ENCODE results near the gene TRPV4. TPM values are rescaled to one million over a fixed set of nuclear protein-coding genes. Genes with fewer than 3 reads are reported as not detected.

TRPV4 gene
- total and polyA plus RNA-seq, 10 of the 15 experiments (the other 5 are each of a cell fraction or from before 2014, with no cell fraction given) = not detected

DNA sequence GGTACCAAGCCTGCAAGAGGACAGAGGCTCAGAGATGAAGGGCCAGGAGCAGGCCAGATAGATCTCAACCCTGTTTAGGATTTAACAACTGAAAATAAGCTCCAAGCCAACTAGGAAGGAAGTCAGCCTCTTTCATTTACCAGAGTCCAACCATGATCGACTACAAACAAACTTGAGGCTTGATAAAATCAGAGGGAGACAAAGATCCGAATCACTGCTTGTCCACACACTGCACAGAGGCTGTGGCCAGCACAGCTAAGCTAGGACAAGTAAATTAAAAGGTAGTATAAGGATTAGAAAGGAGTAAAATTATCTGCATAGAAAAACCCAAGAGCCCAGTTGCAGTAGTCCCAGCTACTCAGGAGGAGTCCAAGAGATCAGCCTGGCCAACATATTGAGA is 79.2 kb downstream of the TRPV4 start:
- no peak overlapping the region for H3K4me3 ChIP-seq
- H3K27me3 ChIP-seq (replicated peaks in 1 of 2; ENCODE audit: control insufficient read depth in 2 of 2, insufficient read depth in 2 of 2, low read length in 1 of 2) = no peaks in the 10 kb centered on the region
- no peak overlapping the region for H3K9ac ChIP-seq (ENCODE audit: control insufficient read depth, insufficient read depth, low read length)
- H4K20me1 ChIP-seq (ENCODE audit: control insufficient read depth, insufficient read depth) = no peaks in the 10 kb centered on the region
- ATAC-seq = no peak
- POLR2A ChIA-PET = no interaction called here
- no peaks in the 10 kb centered on the region for H3K36me3 ChIP-seq (ENCODE audit: control insufficient read depth in 2 of 2, insufficient read depth in 2 of 2, low read length in 1 of 2)
- in situ Hi-C loops (cut with MboI) = no loop called here
- WGBS (ENCODE audit: insufficient coverage, insufficient replicate concordance, low lambda C conversion rate, missing lambda C conversion rate) = 0% methylated on average over 2 of the region's 2 CpGs
- DNase-seq (ENCODE audit: low read depth, low spot score) = no peak
- H3K9me3 ChIP-seq (replicated peaks; ENCODE audit: control insufficient read depth, insufficient read depth, low read length) = no peaks in the 10 kb centered on the region; the same call in 2 of the 3 replicates
- intact Hi-C loops (cut with micrococcal nuclease; ENCODE audit: unreplicated experiment) = no loop called here
- RAD21 ChIA-PET (ENCODE audit: unreplicated experiment) = interaction anchor here (0.7 kb wide), 1 partner anchor 34 kb away, joined by 3 read pairs; no protein-coding TSS in a partner anchor
- CTCF ChIA-PET = interaction anchor here (1.9 kb wide), 1 partner anchor 156 kb away, joined by 6 read pairs; no protein-coding TSS in a partner anchor
- no peak overlapping the region for H2AFZ ChIP-seq (ENCODE audit: control insufficient read depth, low read depth, low read length)
- no TSS peak for BruUV-seq (replicated peaks)
- no peaks in the 10 kb centered on the region for H3K79me2 ChIP-seq (ENCODE audit: control insufficient read depth, insufficient read depth, low read length)
- TF ChIP-seq RB1 (IDR thresholded peaks at IDR 0.05; ENCODE audit: borderline replicate concordance) = no peak
- TF ChIP-seq SIN3A (IDR thresholded peaks at IDR 0.05; ENCODE audit: low read depth, low read length) = no peak
- TF ChIP-seq HDGF (IDR thresholded peaks at IDR 0.05) = no peak
- TF ChIP-seq EED (IDR thresholded peaks at IDR 0.05; ENCODE audit: low read depth) = no peak
- TF ChIP-seq TAF1 (IDR thresholded peaks at IDR 0.05; ENCODE audit: borderline replicate concordance, low read depth, low read length) = no peak
- no peak for TF ChIP-seq IRF4 (IDR thresholded peaks at IDR 0.05; ENCODE audit: low read depth, low read length)
- TF ChIP-seq CREM (IDR thresholded peaks at IDR 0.05; ENCODE audit: low read depth) = no peak
- TF ChIP-seq POLR2AphosphoS2 (IDR thresholded peaks at IDR 0.05; ENCODE audit: low read depth, low read length) = no peak
- TF ChIP-seq, protein P1, sequence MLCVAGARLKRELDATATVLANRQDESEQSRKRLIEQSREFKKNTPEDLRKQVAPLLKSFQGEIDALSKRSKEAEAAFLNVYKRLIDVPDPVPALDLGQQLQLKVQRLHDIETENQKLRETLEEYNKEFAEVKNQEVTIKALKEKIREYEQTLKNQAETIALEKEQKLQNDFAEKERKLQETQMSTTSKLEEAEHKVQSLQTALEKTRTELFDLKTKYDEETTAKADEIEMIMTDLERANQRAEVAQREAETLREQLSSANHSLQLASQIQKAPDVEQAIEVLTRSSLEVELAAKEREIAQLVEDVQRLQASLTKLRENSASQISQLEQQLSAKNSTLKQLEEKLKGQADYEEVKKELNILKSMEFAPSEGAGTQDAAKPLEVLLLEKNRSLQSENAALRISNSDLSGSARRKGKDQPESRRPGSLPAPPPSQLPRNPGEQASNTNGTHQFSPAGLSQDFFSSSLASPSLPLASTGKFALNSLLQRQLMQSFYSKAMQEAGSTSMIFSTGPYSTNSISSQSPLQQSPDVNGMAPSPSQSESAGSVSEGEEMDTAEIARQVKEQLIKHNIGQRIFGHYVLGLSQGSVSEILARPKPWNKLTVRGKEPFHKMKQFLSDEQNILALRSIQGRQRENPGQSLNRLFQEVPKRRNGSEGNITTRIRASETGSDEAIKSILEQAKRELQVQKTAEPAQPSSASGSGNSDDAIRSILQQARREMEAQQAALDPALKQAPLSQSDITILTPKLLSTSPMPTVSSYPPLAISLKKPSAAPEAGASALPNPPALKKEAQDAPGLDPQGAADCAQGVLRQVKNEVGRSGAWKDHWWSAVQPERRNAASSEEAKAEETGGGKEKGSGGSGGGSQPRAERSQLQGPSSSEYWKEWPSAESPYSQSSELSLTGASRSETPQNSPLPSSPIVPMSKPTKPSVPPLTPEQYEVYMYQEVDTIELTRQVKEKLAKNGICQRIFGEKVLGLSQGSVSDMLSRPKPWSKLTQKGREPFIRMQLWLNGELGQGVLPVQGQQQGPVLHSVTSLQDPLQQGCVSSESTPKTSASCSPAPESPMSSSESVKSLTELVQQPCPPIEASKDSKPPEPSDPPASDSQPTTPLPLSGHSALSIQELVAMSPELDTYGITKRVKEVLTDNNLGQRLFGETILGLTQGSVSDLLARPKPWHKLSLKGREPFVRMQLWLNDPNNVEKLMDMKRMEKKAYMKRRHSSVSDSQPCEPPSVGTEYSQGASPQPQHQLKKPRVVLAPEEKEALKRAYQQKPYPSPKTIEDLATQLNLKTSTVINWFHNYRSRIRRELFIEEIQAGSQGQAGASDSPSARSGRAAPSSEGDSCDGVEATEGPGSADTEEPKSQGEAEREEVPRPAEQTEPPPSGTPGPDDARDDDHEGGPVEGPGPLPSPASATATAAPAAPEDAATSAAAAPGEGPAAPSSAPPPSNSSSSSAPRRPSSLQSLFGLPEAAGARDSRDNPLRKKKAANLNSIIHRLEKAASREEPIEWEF (IDR thresholded peaks at IDR 0.05; ENCODE audit: insufficient replicate concordance, low read depth, low read length) = no peak
- no peak for TF ChIP-seq FOXK2 (IDR thresholded peaks at IDR 0.05)
- TF ChIP-seq JUNB (IDR thresholded peaks at IDR 0.05) = no peak
- no peak for TF ChIP-seq ASH2L (IDR thresholded peaks at IDR 0.05; ENCODE audit: borderline replicate concordance, low read depth)
- TF ChIP-seq, protein P2, sequence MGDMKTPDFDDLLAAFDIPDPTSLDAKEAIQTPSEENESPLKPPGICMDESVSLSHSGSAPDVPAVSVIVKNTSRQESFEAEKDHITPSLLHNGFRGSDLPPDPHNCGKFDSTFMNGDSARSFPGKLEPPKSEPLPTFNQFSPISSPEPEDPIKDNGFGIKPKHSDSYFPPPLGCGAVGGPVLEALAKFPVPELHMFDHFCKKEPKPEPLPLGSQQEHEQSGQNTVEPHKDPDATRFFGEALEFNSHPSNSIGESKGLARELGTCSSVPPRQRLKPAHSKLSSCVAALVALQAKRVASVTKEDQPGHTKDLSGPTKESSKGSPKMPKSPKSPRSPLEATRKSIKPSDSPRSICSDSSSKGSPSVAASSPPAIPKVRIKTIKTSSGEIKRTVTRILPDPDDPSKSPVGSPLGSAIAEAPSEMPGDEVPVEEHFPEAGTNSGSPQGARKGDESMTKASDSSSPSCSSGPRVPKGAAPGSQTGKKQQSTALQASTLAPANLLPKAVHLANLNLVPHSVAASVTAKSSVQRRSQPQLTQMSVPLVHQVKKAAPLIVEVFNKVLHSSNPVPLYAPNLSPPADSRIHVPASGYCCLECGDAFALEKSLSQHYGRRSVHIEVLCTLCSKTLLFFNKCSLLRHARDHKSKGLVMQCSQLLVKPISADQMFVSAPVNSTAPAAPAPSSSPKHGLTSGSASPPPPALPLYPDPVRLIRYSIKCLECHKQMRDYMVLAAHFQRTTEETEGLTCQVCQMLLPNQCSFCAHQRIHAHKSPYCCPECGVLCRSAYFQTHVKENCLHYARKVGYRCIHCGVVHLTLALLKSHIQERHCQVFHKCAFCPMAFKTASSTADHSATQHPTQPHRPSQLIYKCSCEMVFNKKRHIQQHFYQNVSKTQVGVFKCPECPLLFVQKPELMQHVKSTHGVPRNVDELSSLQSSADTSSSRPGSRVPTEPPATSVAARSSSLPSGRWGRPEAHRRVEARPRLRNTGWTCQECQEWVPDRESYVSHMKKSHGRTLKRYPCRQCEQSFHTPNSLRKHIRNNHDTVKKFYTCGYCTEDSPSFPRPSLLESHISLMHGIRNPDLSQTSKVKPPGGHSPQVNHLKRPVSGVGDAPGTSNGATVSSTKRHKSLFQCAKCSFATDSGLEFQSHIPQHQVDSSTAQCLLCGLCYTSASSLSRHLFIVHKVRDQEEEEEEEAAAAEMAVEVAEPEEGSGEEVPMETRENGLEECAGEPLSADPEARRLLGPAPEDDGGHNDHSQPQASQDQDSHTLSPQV (IDR thresholded peaks at IDR 0.05) = no peak
- TF ChIP-seq, protein P3, sequence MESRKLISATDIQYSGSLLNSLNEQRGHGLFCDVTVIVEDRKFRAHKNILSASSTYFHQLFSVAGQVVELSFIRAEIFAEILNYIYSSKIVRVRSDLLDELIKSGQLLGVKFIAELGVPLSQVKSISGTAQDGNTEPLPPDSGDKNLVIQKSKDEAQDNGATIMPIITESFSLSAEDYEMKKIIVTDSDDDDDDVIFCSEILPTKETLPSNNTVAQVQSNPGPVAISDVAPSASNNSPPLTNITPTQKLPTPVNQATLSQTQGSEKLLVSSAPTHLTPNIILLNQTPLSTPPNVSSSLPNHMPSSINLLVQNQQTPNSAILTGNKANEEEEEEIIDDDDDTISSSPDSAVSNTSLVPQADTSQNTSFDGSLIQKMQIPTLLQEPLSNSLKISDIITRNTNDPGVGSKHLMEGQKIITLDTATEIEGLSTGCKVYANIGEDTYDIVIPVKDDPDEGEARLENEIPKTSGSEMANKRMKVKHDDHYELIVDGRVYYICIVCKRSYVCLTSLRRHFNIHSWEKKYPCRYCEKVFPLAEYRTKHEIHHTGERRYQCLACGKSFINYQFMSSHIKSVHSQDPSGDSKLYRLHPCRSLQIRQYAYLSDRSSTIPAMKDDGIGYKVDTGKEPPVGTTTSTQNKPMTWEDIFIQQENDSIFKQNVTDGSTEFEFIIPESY (IDR thresholded peaks at IDR 0.05) = no peak
- no peak for TF ChIP-seq TCF12 (IDR thresholded peaks at IDR 0.05; ENCODE audit: low read depth, low read length)
- SMC1A ChIA-PET (ENCODE audit: uncharacterized antibody, unreplicated experiment) = no interaction called here
- FAIRE-seq = no peak
- no peaks in the 10 kb centered on the region for H3K4me1 ChIP-seq (ENCODE audit: control insufficient read depth, insufficient read depth, low read length)
- no peak overlapping the region for H3K4me2 ChIP-seq (ENCODE audit: control insufficient read depth, insufficient read depth)
- H3K27ac ChIP-seq (ENCODE audit: control insufficient read depth, insufficient read depth) = no peak overlapping the region

All from GM12878 (cell line).